IMR-90 (cell line): Measurements from ENCODE around the gene DUS3L. TPM values are rescaled to one million over a fixed set of nuclear protein-coding genes. Genes with fewer than 3 reads are reported as not detected.

Source experiments
- ATAC-seq: fragments of 200-7000 bp; cut with Tn5 transposase; 2 replicates; pipeline ENCODE4 v1.9.1; 2020; ENCODE audit warnings: low read depth, mild to moderate bottlenecking, moderate library complexity
- BruUV-seq: library from RNA; stranded (reverse); fragments of 400-500 nt; replicated peaks from 2 replicates; lab custom pipeline; 2021; lab: Mats Ljungman, UMichigan
- CTCF ChIA-PET: fragments of 300-600 bp; formaldehyde crosslinking; extraction: SDS; loops from one replicate; lab custom pipeline; 2021; ENCODE audit warnings: antibody characterized with exemption; lab: Yijun Ruan, JAX
- POLR2A ChIA-PET: fragments of 300-600 bp; sonication (Branson Sonifier 250); formaldehyde crosslinking; loops from one replicate; lab custom pipeline; 2022; ENCODE audit warnings: antibody characterized with exemption; ENCODE audit not compliant: unreplicated experiment; lab: Charles Lee
- DNase-seq: peaks from one replicate; pipeline ENCODE4 v3.0.0; 2013
- H2AFZ ChIP-seq: replicated peaks from 2 replicates; pipeline ENCODE3; 2013; ENCODE audit warnings: low read length, mild to moderate bottlenecking; ENCODE audit not compliant: poor library complexity
- H2AK5ac ChIP-seq: 2 replicates; pipeline ENCODE4 v1.6.1; 2013; ENCODE audit warnings: low read depth, low read length, inconsistent platforms
- H2AK9ac ChIP-seq: replicated peaks from 2 replicates; pipeline ENCODE3; 2013; ENCODE audit warnings: mild to moderate bottlenecking, low read depth, low read length, moderate library complexity; ENCODE audit not compliant: poor library complexity
- H2BK120ac ChIP-seq: 2 replicates; pipeline ENCODE4 v1.6.1; 2013; ENCODE audit warnings: low read depth, low read length, inconsistent platforms
- H2BK15ac ChIP-seq: 3 replicates; pipeline ENCODE4 v1.6.1; 2013; ENCODE audit warnings: low read depth, low read length, inconsistent platforms
- H2BK20ac ChIP-seq: 2 replicates; pipeline ENCODE4 v1.6.1; 2013; ENCODE audit warnings: low read depth, mild to moderate bottlenecking, inconsistent platforms, low read length, moderate library complexity
- H2BK5ac ChIP-seq: 2 replicates; pipeline ENCODE4 v1.6.1; 2013; ENCODE audit warnings: mild to moderate bottlenecking, low read depth, low read length, inconsistent platforms; ENCODE audit not compliant: poor library complexity, severe bottlenecking
- H3K14ac ChIP-seq: replicated peaks from 2 replicates; pipeline ENCODE4 v1.6.1; 2013; ENCODE audit warnings: low read depth, low read length, inconsistent platforms
- H3K18ac ChIP-seq: 2 replicates; pipeline ENCODE4 v1.6.1; 2013; ENCODE audit warnings: low read depth, low read length, control low read depth
- H3K23ac ChIP-seq: 2 replicates; pipeline ENCODE4 v1.6.1; 2013; ENCODE audit warnings: low read depth, low read length, inconsistent platforms
- H3K27ac ChIP-seq: 2 replicates; pipeline ENCODE4 v1.5.1; 2013; ENCODE audit warnings: mild to moderate bottlenecking, control low read depth, low read length; ENCODE audit not compliant: insufficient read depth
- H3K27me3 ChIP-seq: 2 replicates; pipeline ENCODE4 v1.6.1; 2013; ENCODE audit warnings: low read length; ENCODE audit not compliant: control insufficient read depth, insufficient read depth
- H3K36me3 ChIP-seq: 2 replicates; pipeline ENCODE4 v1.6.1; 2013; ENCODE audit warnings: low read length, mixed read lengths; ENCODE audit not compliant: control insufficient read depth, insufficient read depth
- H3K4ac ChIP-seq: 2 replicates; pipeline ENCODE4 v1.6.1; 2013; ENCODE audit warnings: low read depth, low read length, inconsistent platforms
- H3K4me1 ChIP-seq: 2 replicates; pipeline ENCODE4 v1.6.1; 2013; ENCODE audit warnings: low read length, mixed read lengths; ENCODE audit not compliant: control insufficient read depth, insufficient read depth
- H3K4me2 ChIP-seq: 2 replicates; pipeline ENCODE4 v1.6.1; 2013; ENCODE audit warnings: low read depth, mild to moderate bottlenecking, control low read depth, low read length, moderate library complexity
- H3K4me3 ChIP-seq: 2 replicates; pipeline ENCODE4 v1.5.1; 2013; ENCODE audit warnings: low read depth, mild to moderate bottlenecking, control low read depth, low read length, moderate library complexity; ENCODE audit not compliant: insufficient read depth
- H3K56ac ChIP-seq: 2 replicates; pipeline ENCODE4 v1.6.1; 2013; ENCODE audit warnings: low read length, inconsistent platforms; ENCODE audit not compliant: insufficient read depth; ENCODE audit errors: extremely low read depth
- H3K79me1 ChIP-seq, 2 experiments: 2 replicates each; pipeline ENCODE4 v1.6.1; 2013; ENCODE audit warnings: low read length in 2 of 2, inconsistent platforms in 1 of 2, low read depth in 1 of 2
- H3K9ac ChIP-seq: 2 replicates; pipeline ENCODE4 v1.6.1; 2013; ENCODE audit warnings: low read depth, low read length, control low read depth
- H3K9me1 ChIP-seq: 2 replicates; pipeline ENCODE4 v1.6.1; 2013; ENCODE audit warnings: low read length, inconsistent platforms; ENCODE audit not compliant: insufficient read depth
- H3K9me3 ChIP-seq: 2 replicates; pipeline ENCODE4 v1.6.1; 2013; ENCODE audit warnings: low read length; ENCODE audit not compliant: control insufficient read depth, insufficient read depth
- H4K20me1 ChIP-seq: 2 replicates; pipeline ENCODE4 v1.6.1; 2013; ENCODE audit warnings: low read length, inconsistent platforms; ENCODE audit not compliant: insufficient read depth
- H4K5ac ChIP-seq: 2 replicates; pipeline ENCODE4 v1.6.1; 2013; ENCODE audit warnings: mild to moderate bottlenecking, low read depth, low read length, control low read depth
- H4K8ac ChIP-seq, 2 experiments: 2 replicates each; pipeline ENCODE4 v1.6.1; 2013; ENCODE audit warnings: low read depth in 2 of 2, low read length in 2 of 2, control low read depth in 1 of 2, inconsistent platforms in 1 of 2
- H4K91ac ChIP-seq: 2 replicates; pipeline ENCODE4 v1.6.1; 2013; ENCODE audit warnings: low read depth, low read length, inconsistent platforms; ENCODE audit not compliant: insufficient read depth
- CEBPB ChIP-seq: IDR thresholded peaks from 2 replicates; pipeline ENCODE4 v1.6.1; 2012; ENCODE audit warnings: low read depth, low read length, improper control_type of control experiment
- CHD1 ChIP-seq: IDR thresholded peaks from 2 replicates; pipeline ENCODE4 v1.6.1; 2012; ENCODE audit warnings: low read depth, low read length, improper control_type of control experiment
- CTCF ChIP-seq: conservative IDR thresholded peaks from 2 replicates; pipeline ENCODE4 v1.5.1; 2012; ENCODE audit warnings: mild to moderate bottlenecking, low read depth, low read length, improper control_type of control experiment
- MAFK ChIP-seq: IDR thresholded peaks from 2 replicates; pipeline ENCODE4 v1.6.1; 2012; ENCODE audit warnings: low read depth, low read length, improper control_type of control experiment
- MXI1 ChIP-seq: IDR thresholded peaks from 2 replicates; pipeline ENCODE4 v1.6.1; 2012; ENCODE audit warnings: low read depth, mild to moderate bottlenecking, low read length, moderate library complexity, borderline replicate concordance
- RCOR1 ChIP-seq: IDR thresholded peaks from 2 replicates; pipeline ENCODE4 v1.6.1; 2012; ENCODE audit warnings: mild to moderate bottlenecking, low read length, improper control_type of control experiment; ENCODE audit not compliant: insufficient replicate concordance
- RFX5 ChIP-seq: IDR thresholded peaks from 2 replicates; pipeline ENCODE4 v1.8.0; 2012; ENCODE audit warnings: low read depth, mild to moderate bottlenecking, low read length, moderate library complexity
- SMC3 ChIP-seq: fragments of 150-350 bp; IDR thresholded peaks from 2 replicates; pipeline ENCODE4 v1.6.1; 2016; ENCODE audit warnings: low read depth, mild to moderate bottlenecking, antibody characterized with exemption, low read length, moderate library complexity
- USF2 ChIP-seq: fragments of 150-350 bp; IDR thresholded peaks from 2 replicates; pipeline ENCODE4 v1.6.1; 2017; ENCODE audit warnings: mild to moderate bottlenecking, antibody characterized with exemption, low read length, low read depth
- WGBS, 2 experiments: methylation state at CpG; one replicate each; pipeline versions ENCODE4 v1.1.5 to v1.1.7; 2013; ENCODE audit warnings: missing lambda C conversion rate in 2 of 2; ENCODE audit not compliant: insufficient read length in 1 of 2; ENCODE audit errors: extremely low coverage in 2 of 2; 5-methylcytosine and 5-hydroxymethylcytosine counted together
- dilution Hi-C: fragments of 300-500 bp; cut with HindIII; formaldehyde crosslinking; loops from one replicate; pipeline ENCODE4 v1.14.3; 2018; ENCODE audit warnings: low sequenced_read_pairs; ENCODE audit not compliant: unreplicated experiment
- in situ Hi-C: fragments of 300-500 bp; cut with MboI; formaldehyde crosslinking; loops from 3 replicates; pipeline ENCODE4 v1.14.3; 2019; ENCODE audit warnings: low sequenced_read_pairs, inconsistent platforms, mixed read lengths
- intact Hi-C: fragments of 100-400 bp; cut with micrococcal nuclease; formaldehyde crosslinking; loops from 2 replicates; pipeline ENCODE4 v1.10.0; 2022
- polyA plus RNA-seq, 3 experiments: library from polyadenylated mRNA; depleted of rRNA; stranded (reverse); fragments of >200 nt; gene quantifications; 2 replicates each; pipeline ENCODE4 v1.2.3, GENCODE V29; 2012; ENCODE audit warnings: low replicate concordance in 1 of 3
- total RNA-seq: library from RNA; depleted of rRNA; stranded (reverse); fragments of >200 nt; gene quantifications from 2 replicates; pipeline ENCODE4 v1.2.3, GENCODE V29; 2012

Gene DUS3L
- total and polyA plus RNA-seq, 2 of the 4 experiments (the other 2 are of a cell fraction): 12.4 to 21.3 TPM

GRCh38 chr19:5778402-5778801, 12.6 kb downstream of the DUS3L start:
- intact Hi-C loops (no loop called here), in situ Hi-C loops (no loop called here), dilution Hi-C loops (no loop called here)
- H3K27me3 ChIP-seq: no peaks in the 10 kb centered on the region
- no peak overlapping the region for H2BK5ac ChIP-seq
- no peak overlapping the region for H4K91ac ChIP-seq
- H2AK5ac ChIP-seq: no peak overlapping the region
- TF ChIP-seq MXI1 (no peak), SMC3 (no peak), CEBPB (no peak), MAFK (no peak), RFX5 (no peak), RCOR1 (no peak), CHD1 (no peak), USF2 (no peak), CTCF (no peak)
- no peak overlapping the region for H3K56ac ChIP-seq
- H3K14ac ChIP-seq: no peak overlapping the region
- no peak overlapping the region for H3K23ac ChIP-seq
- H3K18ac ChIP-seq: no peak overlapping the region
- POLR2A ChIA-PET: no interaction called here
- CTCF ChIA-PET: no interaction called here
- H2AFZ ChIP-seq: no peak overlapping the region
- no peak overlapping the region for H3K4me3 ChIP-seq
- no peak overlapping the region for H2BK20ac ChIP-seq
- ATAC-seq: no peak
- no peak overlapping the region for H4K5ac ChIP-seq
- H4K8ac ChIP-seq: no peak overlapping the region
- no peaks in the 10 kb centered on the region; the same call in 1 of the 2 replicates for H3K36me3 ChIP-seq
- H2BK120ac ChIP-seq: no peak overlapping the region
- DNase-seq: no peak
- H3K4me1 ChIP-seq: peaks cover 4% of the 10 kb centered on the region
- no peaks in the 10 kb centered on the region for H3K79me1 ChIP-seq
- H2BK15ac ChIP-seq: no peak overlapping the region
- no peak overlapping the region for H3K27ac ChIP-seq
- H2AK9ac ChIP-seq: no peak overlapping the region
- no peaks in the 10 kb centered on the region for H3K9me3 ChIP-seq
- H3K4ac ChIP-seq: no peak overlapping the region
- no peaks in the 10 kb centered on the region for H4K20me1 ChIP-seq
- no peak overlapping the region for H3K9ac ChIP-seq
- no TSS peak for BruUV-seq
- H3K4me2 ChIP-seq: no peak overlapping the region
- no peaks in the 10 kb centered on the region for H3K9me1 ChIP-seq
- 76% methylated on average over 11 of the region's 17 CpGs; no CpG with 5 or more reads in 1 of the 2 experiments for WGBS, 2 experiments
